Esophagus squamous epithelium (tissue), 5 donors: ENCODE results near the gene ZNF555. TPM values are rescaled to one million over a fixed set of nuclear protein-coding genes. Genes with fewer than 3 reads are reported as not detected.

ENCODE experiments used
- DNase-seq: peaks from one replicate; lab custom pipeline; 2025; lab: John Stamatoyannopoulos, UW
- H3K27ac ChIP-seq, 4 donors: fragments of 200-600 bp; sonication (generic); one replicate each; pipeline ENCODE4 v1.5.1; 2016 to 2019; ENCODE audit warnings: mild to moderate bottlenecking in 1 of 4
- H3K27me3 ChIP-seq, 4 donors: fragments of 200-600 bp; sonication (generic); 1 replicate in 3 of 4; 2 replicates in 1 of 4; pipeline versions ENCODE4 v1.5.1 to v1.6.0; 2017 to 2021; ENCODE audit warnings: antibody characterized with exemption in 1 of 4
- H3K36me3 ChIP-seq, 3 donors: fragments of 200-600 bp; sonication (generic); one replicate each; pipeline ENCODE4 v1.5.1; 2016 to 2019
- H3K4me1 ChIP-seq, 3 donors: fragments of 200-600 bp; sonication (generic); one replicate each; pipeline ENCODE4 v1.5.1; 2017 to 2019
- H3K4me3 ChIP-seq, 4 donors: fragments of 200-600 bp; sonication (generic); 1 replicate in 3 of 4; 2 replicates in 1 of 4; pipeline ENCODE4 v1.5.1; 2016 to 2019; ENCODE audit warnings: mild to moderate bottlenecking in 2 of 4, moderate library complexity in 1 of 4
- H3K9me3 ChIP-seq, 3 donors: fragments of 200-600 bp; sonication (generic); one replicate each; pipeline ENCODE4 v1.5.1; 2016 to 2019
- POLR2A ChIP-seq, 4 donors: fragments of 450-650 bp; IDR thresholded peaks; one replicate each; pipeline ENCODE4 v1.6.1; 2017; ENCODE audit warnings: antibody characterized with exemption in 4 of 4, mild to moderate bottlenecking in 4 of 4, moderate library complexity in 3 of 4
- WGBS, 2 donors: methylation state at CpG; one replicate each; pipeline ENCODE4 v1.1.5; 2018; 5-methylcytosine and 5-hydroxymethylcytosine counted together
- intact Hi-C: fragments of 100-400 bp; cut with DNase I; formaldehyde crosslinking; loops from one replicate; pipeline ENCODE4 v1.15.0; 2022
- total RNA-seq, 4 donors: library from RNA; depleted of rRNA; stranded (reverse); fragments of >200 nt; gene quantifications; one replicate each; pipeline ENCODE4 v1.1.0, GENCODE V29; 2016
- TF ChIP-seq, protein P1 (sequence below), 6 experiments: fragments of 450-650 bp in 4 of 6; fragments of 200-600 bp in 2 of 6; sonication (generic) in 2 of 6; IDR thresholded peaks; one replicate each; pipeline ENCODE4 v1.5.1; 2016 to 2019; ENCODE audit warnings: antibody characterized with exemption in 6 of 6, mild to moderate bottlenecking in 4 of 6, moderate library complexity in 4 of 6
- donor health status: DM: yes; HTN: yes; CAD: no.

Gene ZNF555
- total RNA-seq, 4 donors from 2014 or later = 2.0 to 4.4 (median 2.4) TPM

DNA sequence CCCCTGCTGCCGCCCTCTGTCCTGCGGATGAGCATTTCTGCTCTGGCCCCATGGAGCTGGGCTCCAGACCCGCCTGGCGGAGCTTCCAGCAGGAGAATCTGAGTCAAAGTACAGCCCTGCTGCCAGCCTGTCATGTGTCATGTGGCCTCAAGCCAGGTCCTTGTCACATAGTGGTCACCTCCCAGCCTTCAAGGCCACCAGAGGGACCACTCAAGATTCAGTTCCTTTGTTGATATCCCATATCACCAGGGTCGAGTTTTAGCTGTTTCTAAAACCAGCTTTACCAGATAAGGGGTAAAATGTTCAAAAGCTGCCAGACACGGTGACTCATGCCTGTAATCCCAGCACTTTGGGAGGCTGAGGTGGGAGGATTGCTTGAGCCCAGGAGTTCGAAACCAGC is 42.5 kb upstream of the ZNF555 start:
- Histone ChIP-seq H3K4me1 (peaks cover 0 to 22% (median 0%) of the 10 kb centered on the region in 3 donors), H3K36me3 (peaks cover 0 to 96% (median 9%) of the 10 kb centered on the region in 3 donors), H3K27me3 (no peaks in the 10 kb centered on the region), H3K4me3 (no peak overlapping the region), H3K9me3 (no peaks in the 10 kb centered on the region), H3K27ac (no peak overlapping the region)
- intact Hi-C loops = loop anchor here (10.0 kb wide), 1 partner anchor 824 kb away; no protein-coding TSS in a partner anchor
- TF ChIP-seq, protein P1, sequence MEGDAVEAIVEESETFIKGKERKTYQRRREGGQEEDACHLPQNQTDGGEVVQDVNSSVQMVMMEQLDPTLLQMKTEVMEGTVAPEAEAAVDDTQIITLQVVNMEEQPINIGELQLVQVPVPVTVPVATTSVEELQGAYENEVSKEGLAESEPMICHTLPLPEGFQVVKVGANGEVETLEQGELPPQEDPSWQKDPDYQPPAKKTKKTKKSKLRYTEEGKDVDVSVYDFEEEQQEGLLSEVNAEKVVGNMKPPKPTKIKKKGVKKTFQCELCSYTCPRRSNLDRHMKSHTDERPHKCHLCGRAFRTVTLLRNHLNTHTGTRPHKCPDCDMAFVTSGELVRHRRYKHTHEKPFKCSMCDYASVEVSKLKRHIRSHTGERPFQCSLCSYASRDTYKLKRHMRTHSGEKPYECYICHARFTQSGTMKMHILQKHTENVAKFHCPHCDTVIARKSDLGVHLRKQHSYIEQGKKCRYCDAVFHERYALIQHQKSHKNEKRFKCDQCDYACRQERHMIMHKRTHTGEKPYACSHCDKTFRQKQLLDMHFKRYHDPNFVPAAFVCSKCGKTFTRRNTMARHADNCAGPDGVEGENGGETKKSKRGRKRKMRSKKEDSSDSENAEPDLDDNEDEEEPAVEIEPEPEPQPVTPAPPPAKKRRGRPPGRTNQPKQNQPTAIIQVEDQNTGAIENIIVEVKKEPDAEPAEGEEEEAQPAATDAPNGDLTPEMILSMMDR (IDR thresholded peaks at IDR 0.05) = no peak
- no peak for TF ChIP-seq POLR2A (IDR thresholded peaks at IDR 0.05)
- 87 to 100% methylated on average over 2 to 7 of the region's 7 CpGs for WGBS, 2 donors
- no peak for DNase-seq

DNA sequence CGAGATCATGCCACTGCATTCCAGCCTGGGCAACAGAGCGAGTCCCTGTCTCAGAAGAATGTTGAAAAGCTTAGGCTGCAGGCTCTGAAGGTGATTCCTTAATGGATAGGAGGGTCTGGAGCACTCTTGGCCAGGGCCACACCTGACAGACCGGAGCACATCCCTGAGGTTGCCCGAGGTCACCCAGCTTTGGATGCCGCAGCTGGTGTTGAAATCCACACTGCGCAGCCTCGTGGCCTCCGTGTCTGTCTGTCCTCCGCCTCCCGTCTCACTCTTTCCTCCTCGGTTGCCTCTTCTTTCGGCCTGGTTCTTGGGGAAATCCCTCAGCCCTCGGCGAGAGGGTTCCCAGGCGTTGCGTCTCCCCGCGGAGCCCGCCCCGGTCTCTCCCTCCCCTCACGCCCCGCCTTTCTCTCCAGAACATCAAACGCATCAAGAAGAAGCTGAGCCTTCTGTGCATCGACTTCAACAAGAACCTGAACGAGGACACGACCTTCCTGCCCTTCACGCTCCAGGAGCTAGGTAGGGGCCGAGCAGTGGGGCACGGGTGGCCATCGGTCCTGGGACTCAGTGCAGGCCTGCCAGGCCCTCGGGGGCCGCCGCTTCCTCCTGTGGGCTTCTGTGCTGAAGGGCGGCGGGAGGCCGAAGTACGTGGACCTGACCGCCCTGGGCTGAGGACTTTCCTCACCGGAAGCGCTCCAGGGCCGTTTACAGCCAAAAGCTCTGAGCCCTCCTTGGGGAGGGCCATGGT is 41.8 kb upstream of the ZNF555 start:
- Histone ChIP-seq H3K4me1 (peaks cover 0 to 22% (median 0%) of the 10 kb centered on the region in 3 donors), H3K27me3 (no peaks in the 10 kb centered on the region), H3K4me3 (no peak overlapping the region), H3K36me3 (peaks cover 0 to 96% (median 9%) of the 10 kb centered on the region in 3 donors), H3K9me3 (no peaks in the 10 kb centered on the region), H3K27ac (no peak overlapping the region)
- 89 to 92% methylated on average over 9 to 19 of the region's 41 CpGs for WGBS, 2 donors
- DNase-seq = no peak
- intact Hi-C loops = loop anchor here (10.0 kb wide), 1 partner anchor 825 kb away; no protein-coding TSS in a partner anchor
- TF ChIP-seq, protein P1 (IDR thresholded peaks at IDR 0.05) = no peak
- no peak for TF ChIP-seq POLR2A (IDR thresholded peaks at IDR 0.05)

DNA sequence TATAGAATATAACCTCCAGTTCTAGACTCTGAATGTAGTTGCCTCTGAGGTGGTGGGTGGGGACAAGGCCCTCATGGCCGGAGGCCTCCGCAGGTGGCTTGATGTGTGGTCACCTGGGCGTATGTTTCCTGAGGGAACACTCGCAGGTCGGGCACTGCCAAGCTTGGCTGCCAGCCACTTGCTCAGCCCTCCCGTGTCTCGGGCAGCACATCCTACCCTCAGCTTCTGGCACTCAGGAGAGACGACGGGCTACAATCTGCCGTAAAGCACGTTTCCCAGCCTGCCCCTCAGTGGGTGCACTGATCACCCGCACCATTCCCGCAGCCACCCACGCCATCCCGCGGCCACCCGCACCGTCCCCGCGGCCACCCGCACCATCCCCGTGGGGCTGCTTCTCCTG is 40.8 kb upstream of the ZNF555 start:
- Histone ChIP-seq H3K36me3 (peaks cover 8 to 95% (median 9%) of the 10 kb centered on the region in 3 donors), H3K27ac (no peak overlapping the region), H3K4me1 (peaks cover 0 to 13% (median 0%) of the 10 kb centered on the region in 3 donors), H3K27me3 (no peaks in the 10 kb centered on the region), H3K9me3 (no peaks in the 10 kb centered on the region), H3K4me3 (no peak overlapping the region)
- WGBS, 2 donors = 89 to 93% methylated on average over 7 to 9 of the region's 22 CpGs
- intact Hi-C loops = no loop called here
- DNase-seq = no peak
- TF ChIP-seq POLR2A (IDR thresholded peaks at IDR 0.05) = no peak
- TF ChIP-seq, protein P1 (IDR thresholded peaks at IDR 0.05) = no peak

DNA sequence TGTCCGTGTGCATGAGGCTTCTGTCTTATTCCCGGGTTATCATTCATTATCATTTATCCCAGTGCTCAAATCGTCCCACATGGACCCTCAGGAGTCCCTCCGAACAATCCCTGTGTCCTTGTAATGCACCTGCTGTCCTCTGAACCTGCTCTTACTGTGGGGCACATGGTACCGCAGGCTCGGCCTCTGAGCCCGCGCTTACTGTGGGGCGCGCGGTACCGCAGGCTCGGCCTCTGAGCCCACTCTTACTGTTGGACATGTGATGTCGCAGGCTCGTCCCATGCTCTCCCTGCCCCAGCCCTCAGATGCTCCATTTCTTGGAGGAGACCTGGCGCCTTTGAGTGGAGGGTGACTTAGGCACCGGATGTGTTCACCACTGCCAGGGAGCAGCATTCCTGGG is 38.4 kb upstream of the ZNF555 start:
- Histone ChIP-seq H3K4me3 (no peak overlapping the region), H3K9me3 (no peaks in the 10 kb centered on the region), H3K36me3 (peaks cover 4 to 96% (median 9%) of the 10 kb centered on the region in 3 donors), H3K27me3 (no peaks in the 10 kb centered on the region), H3K27ac (no peak overlapping the region), H3K4me1 (no peaks in the 10 kb centered on the region)
- 94 to 98% methylated on average over 12 to 13 of the region's 17 CpGs for WGBS, 2 donors
- no peak for TF ChIP-seq POLR2A (IDR thresholded peaks at IDR 0.05)
- TF ChIP-seq, protein P1 (IDR thresholded peaks at IDR 0.05) = no peak
- intact Hi-C loops = no loop called here
- DNase-seq = no peak

DNA sequence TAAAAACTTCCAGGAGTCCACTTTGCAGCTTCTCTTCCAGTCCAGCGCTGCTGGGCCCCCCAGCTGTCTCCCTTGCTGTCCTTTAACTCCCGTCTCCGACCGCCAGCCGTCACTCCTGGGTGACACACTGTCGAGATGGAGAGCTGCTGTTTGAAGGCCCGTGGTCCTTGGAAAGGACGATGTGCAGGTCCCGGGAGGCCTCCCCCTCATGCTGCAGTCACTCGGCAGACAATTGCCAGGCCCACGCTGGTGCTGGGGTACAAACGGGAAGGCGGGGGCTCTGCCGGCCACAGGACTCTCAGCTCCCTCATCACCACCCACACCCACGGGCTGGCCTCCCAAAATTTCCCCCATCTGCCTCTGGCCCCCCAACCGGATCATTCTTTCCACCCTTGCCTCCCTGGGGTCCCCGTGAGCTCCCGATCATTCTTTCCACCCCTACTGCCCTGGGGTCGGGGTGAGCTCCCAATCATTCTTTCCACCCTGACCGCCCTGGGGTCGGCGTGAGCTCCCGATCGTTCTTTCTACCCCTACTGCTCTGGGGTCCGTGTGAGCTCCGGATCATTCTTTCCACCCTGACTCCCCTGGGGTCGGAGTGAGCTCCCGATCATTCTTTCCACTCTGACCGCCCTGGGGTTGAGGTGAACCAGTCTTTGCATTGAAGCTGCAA is 37.7 kb upstream of the ZNF555 start:
- DNase-seq = no peak
- H3K4me1 ChIP-seq = no peaks in the 10 kb centered on the region
- H3K36me3 ChIP-seq = peaks cover 10 to 96% (median 11%) of the 10 kb centered on the region in 3 donors
- H3K27me3 ChIP-seq = no peaks in the 10 kb centered on the region
- TF ChIP-seq, protein P1 (IDR thresholded peaks at IDR 0.05) = no peak
- no peak for TF ChIP-seq POLR2A (IDR thresholded peaks at IDR 0.05)
- H3K4me3 ChIP-seq = no peak overlapping the region
- no peak overlapping the region for H3K27ac ChIP-seq
- 92 to 93% methylated on average over 14 to 15 of the region's 29 CpGs for WGBS, 2 donors
- intact Hi-C loops = no loop called here
- no peaks in the 10 kb centered on the region for H3K9me3 ChIP-seq
